Chondrocyte (in vitro differentiated cells): ENCODE data around the gene TAPBPL. TPM values are rescaled to one million over a fixed set of nuclear protein-coding genes. Genes with fewer than 3 reads are reported as not detected.

ENCODE experiments used
- DNase-seq: peaks from one replicate; pipeline ENCODE4 v3.0.0; 2021; ENCODE audit warnings: mixed read lengths, low spot score
- H3K27ac Mint-ChIP-seq: one replicate; pipeline ENCODE4 v1.8.0; 2021; ENCODE audit warnings: mild to moderate bottlenecking, moderate library complexity, mixed read lengths; ENCODE audit not compliant: unreplicated experiment
- H3K27me3 Mint-ChIP-seq: 2 replicates; pipeline ENCODE4 v1.8.0; 2021; ENCODE audit warnings: low read depth, mixed read lengths
- H3K36me3 Mint-ChIP-seq: 2 replicates; pipeline ENCODE4 v1.8.0; 2021; ENCODE audit warnings: low read depth, mixed read lengths
- H3K4me1 Mint-ChIP-seq: 2 replicates; pipeline ENCODE4 v1.8.0; 2021; ENCODE audit warnings: low read depth, mild to moderate bottlenecking, mixed read lengths
- H3K4me3 Mint-ChIP-seq: one replicate; pipeline ENCODE4 v1.8.0; 2021; ENCODE audit warnings: mild to moderate bottlenecking, moderate library complexity, mixed read lengths; ENCODE audit not compliant: unreplicated experiment
- H3K9me3 Mint-ChIP-seq: 2 replicates; pipeline ENCODE4 v1.8.0; 2021; ENCODE audit warnings: low read depth, mixed read lengths
- CTCF ChIP-seq: fragments of 200-600 bp; sonication (generic); IDR thresholded peaks from 2 replicates; pipeline ENCODE4 v1.5.0; 2021; ENCODE audit warnings: antibody characterized with exemption, mild to moderate bottlenecking, moderate library complexity
- total RNA-seq: library from RNA; stranded (reverse); gene quantifications from 3 replicates; pipeline ENCODE4 v1.2.1, GENCODE V29; 2021

Gene TAPBPL
- total RNA-seq, 1 donor from 2014 or later: 4.6 TPM

- H3K27ac Mint-ChIP-seq: no peak overlapping the region
- H3K4me3 Mint-ChIP-seq: no peak overlapping the region
Observed at GRCh38 chr12:6444031-6444430, 7.8 kb upstream of the TAPBPL start.

DNA sequence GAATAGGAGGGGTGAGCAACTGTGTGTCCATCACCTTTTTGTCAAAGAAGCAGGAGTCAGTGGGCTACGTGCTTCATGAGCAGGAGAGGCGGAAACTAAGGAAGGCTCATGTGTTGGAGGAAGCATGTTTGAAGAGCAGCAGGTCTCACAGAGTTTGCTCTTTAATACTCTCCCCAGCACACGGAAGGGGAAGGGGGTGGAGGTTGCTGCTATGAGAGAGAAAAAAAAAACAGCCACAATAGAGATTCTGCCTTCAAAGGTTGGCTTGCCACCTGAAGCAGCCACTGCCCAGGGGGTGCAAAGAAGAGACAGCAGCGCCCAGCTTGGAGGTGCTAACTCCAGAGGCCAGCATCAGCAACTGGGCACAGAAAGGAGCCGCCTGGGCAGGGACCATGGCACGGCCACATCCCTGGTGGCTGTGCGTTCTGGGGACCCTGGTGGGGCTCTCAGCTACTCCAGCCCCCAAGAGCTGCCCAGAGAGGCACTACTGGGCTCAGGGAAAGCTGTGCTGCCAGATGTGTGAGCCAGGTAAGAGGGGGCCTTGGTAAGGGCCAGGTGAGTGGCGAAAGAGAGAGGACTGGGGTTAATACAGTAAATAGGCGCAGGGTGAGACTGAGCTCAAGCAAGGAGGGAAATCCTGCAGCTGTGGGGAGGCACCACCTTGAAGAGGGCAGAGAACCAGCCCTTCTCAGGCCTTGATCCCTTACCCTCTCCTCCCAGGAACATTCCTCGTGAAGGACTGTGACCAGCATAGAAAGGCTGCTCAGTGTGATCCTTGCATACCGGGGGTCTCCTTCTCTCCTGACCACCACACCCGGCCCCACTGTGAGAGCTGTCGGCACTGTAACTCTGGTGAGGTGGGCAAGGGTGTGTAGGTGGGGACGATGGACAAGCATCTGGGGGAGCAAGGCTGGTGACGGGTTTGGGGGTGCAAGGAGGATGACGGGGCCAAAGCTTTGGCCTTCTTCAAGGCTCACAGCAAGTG, 6.8 kb upstream of the TAPBPL start, which contains the start of gene CD27:
TSS of gene CD27 (plus strand) at position 252 of the 985 bp plus-strand sequence. CDS start at position 393, 141 bp downstream.
- peaks cover 7% of the 10 kb centered on the region for H3K36me3 Mint-ChIP-seq
- H3K27ac Mint-ChIP-seq: no peak within 1 kb of the TSS
- H3K4me1 Mint-ChIP-seq: no peaks in the 10 kb centered on the region
- TF ChIP-seq CTCF: no peak
- no peaks in the 10 kb centered on the region for H3K9me3 Mint-ChIP-seq
- no peaks in the 10 kb centered on the region for H3K27me3 Mint-ChIP-seq
- H3K4me3 Mint-ChIP-seq: no peak within 1 kb of the TSS
- DNase-seq: no peak

More at GRCh38 chr12:6444031-6444430, 7.8 kb upstream of the TAPBPL start:
- H3K4me1 Mint-ChIP-seq: no peaks in the 10 kb centered on the region
- H3K36me3 Mint-ChIP-seq: peaks cover 7% of the 10 kb centered on the region
- no peak for DNase-seq
- TF ChIP-seq CTCF: no peak
- no peaks in the 10 kb centered on the region for H3K27me3 Mint-ChIP-seq
- H3K9me3 Mint-ChIP-seq: no peaks in the 10 kb centered on the region

GRCh38 chr12:6450091-6450868, 1.6 kb upstream of the TAPBPL start:
- Mint-ChIP-seq H3K27ac (peak overlapping the region; percentile 36), H3K27me3 (no peaks in the 10 kb centered on the region), H3K9me3 (no peaks in the 10 kb centered on the region), H3K4me1 (peaks cover 29% of the 10 kb centered on the region), H3K4me3 (peak overlapping the region; percentile 78), H3K36me3 (peaks cover 7% of the 10 kb centered on the region)
- DNase-seq: no peak
- TF ChIP-seq CTCF: no peak

DNA sequence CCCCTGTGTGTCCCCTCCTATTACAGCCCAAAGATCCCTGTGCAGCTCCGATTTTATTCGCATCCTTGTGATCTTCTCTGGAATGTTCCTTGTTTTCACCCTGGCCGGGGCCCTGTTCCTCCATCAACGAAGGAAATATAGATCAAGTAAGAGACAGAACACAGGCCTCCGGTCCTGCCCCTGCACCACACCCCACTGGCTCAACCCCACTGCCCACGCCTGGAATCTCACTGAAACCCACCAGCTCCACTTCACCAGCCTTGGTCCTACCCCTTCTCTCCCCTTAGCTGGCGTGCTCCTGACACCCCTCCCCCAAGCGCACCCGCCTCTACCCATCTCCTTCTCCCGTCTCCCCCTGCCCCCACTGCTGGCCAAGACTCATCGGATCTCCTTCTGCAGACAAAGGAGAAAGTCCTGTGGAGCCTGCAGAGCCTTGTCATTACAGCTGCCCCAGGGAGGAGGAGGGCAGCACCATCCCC, 934 bp upstream of the TAPBPL start:
- TF ChIP-seq CTCF: no peak
- H3K36me3 Mint-ChIP-seq: peaks cover 5% of the 10 kb centered on the region
- peak overlapping the region; percentile 78 for H3K4me3 Mint-ChIP-seq
- peaks cover 29% of the 10 kb centered on the region for H3K4me1 Mint-ChIP-seq
- no peaks in the 10 kb centered on the region for H3K27me3 Mint-ChIP-seq
- H3K9me3 Mint-ChIP-seq: no peaks in the 10 kb centered on the region
- no peak for DNase-seq
- peak overlapping the region; percentile 94 for H3K27ac Mint-ChIP-seq
